Mucosa of gallbladder (tissue), 1 donor: ENCODE measurements around the gene DPRX. TPM values are rescaled to one million over a fixed set of nuclear protein-coding genes. Genes with fewer than 3 reads are reported as not detected.

Experiments
- DNase-seq: peaks from one replicate; pipeline ENCODE4 v3.0.0-alpha.2; 2020; ENCODE audit warnings: low spot score
- total RNA-seq: library from RNA; stranded (reverse); gene quantifications from one replicate; pipeline ENCODE4 v1.2.1, GENCODE V29; 2021
- donor health status: DM: no; HTN: no; CAD: no.

The DPRX gene
- not detected for total RNA-seq

GRCh38 chr19:53631949-53632407 lies at the start of gene DPRX:
Gene DPRX, plus strand, starts transcription at chr19:53631999. Its CDS starts 108 bp downstream, at chr19:53632107.
- no peak for DNase-seq

GRCh38 chr19:53583181-53583580 lies 48.6 kb upstream of the DPRX start:
- DNase-seq = no peak

GRCh38 chr19:53586277-53586691 lies 45.5 kb upstream of the DPRX start:
- DNase-seq = no peak

DNA sequence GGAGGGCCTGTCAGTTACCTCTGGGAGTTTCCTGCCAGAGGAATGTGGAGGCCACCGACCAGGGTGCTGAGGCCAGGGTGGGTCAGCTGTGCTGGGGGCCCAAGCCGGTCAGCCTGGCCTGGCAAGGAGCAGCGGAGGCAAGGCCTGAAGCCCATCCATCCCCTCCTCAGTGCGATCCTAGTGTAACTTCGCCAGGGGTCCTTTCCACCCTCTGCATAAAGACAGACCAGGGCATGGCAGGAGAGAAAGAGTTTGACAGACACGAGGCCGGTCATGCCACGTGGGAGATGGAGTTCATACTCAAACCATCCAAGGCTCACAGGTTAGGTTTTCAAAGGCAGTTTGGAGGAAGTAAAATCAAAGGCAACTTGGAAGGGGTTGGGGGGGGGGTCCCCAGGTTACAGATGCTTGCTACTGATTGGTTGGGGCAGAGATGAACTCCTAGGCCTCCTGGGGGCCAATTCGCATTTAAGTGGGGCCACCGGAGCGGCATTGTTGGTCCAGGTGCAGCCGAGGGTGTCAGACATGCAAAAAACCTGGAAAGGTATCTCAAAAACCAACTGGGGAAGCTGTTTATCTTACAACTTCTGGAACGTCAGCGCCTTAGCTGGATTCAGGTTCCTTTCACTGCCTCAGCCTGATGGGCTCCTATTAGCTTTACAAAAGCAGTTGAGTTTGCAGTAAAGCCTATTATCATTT lies 36.8 kb upstream of the DPRX start:
- no peak for DNase-seq

DNA sequence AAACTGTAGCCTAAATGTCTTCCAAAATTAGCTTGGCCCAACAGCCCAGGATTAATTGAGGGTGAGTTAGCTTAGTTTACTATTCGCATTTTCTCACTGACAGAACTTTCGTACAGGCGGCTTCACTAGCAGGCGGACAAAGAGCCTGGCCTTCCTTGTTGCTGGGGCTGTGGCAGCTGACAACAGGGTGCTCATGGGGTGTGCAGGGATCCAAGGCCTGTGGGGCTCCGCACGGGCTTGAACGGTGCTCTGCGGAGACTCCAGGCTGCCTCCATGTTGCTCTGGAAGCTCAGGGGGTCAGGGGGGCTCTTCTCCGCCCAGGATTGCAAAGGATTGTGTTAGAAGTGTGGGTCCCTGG lies 36.3 kb upstream of the DPRX start:
- DNase-seq = no peak

- DNase-seq = no peak
Observed at GRCh38 chr19:53596056-53596455, 35.7 kb upstream of the DPRX start.

- DNase-seq = no peak
Observed at GRCh38 chr19:53597023-53597422, 34.8 kb upstream of the DPRX start.

DNA sequence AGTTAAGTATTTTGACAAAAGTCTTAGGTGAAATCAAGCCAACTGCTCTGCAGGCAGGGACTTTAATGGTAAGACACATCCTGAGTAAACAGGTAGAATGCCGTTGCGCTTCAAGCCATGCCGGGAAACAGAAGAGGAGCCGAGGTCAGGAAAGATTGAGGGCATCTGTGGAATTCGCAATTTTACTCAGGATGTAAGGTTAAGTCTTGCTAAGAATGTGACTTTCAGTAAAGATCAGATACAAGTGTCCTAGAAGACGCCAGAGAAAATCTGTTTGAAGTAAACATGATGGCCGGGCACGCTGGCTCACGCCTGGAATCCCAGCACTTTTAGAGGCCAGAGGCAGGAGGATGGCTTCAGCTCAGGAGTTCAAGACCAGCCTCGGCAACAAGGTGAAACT lies 33.4 kb upstream of the DPRX start:
- DNase-seq = no peak

DNA sequence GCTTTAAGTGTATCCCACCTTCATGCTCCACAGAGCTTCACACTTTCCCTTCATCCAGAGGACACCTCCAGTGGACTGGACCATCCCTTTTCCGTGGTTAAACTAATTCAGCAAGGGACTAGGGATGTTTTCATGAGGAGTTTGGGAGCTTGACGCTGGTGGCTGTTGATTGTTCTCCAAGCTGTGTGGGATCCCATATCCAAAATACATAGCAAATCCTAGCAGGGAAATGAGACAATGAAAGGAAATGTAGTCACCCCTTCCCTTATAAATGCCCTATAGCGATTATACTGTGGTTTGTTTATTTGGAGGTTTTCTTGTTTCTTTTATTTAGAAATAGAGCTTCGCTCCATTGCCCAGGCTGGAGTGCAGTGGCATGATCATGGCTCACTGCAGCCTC lies 31.6 kb upstream of the DPRX start:
- DNase-seq = no peak

DNA sequence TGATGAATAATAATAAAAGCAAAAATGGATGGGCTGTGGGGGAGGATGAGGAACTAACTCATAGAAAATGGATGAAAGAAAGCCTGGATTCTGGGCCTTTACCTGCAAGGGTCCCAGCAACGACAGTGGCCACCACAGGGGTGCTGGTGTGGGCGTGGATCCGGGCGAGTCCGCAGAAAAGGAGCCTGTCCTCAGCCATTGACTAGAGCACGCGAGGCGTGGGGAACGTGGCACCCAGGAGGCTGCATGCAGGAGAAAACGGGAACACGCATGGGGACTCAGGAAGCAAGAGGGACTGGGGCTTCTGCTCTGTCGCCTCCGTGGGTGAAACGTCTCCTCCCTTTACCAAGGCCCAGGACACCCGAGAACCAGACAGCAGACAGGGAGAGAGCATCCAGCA lies 25.8 kb upstream of the DPRX start:
- DNase-seq = no peak

- no peak for DNase-seq
Observed at GRCh38 chr19:53608381-53608780, 23.4 kb upstream of the DPRX start.

DNA sequence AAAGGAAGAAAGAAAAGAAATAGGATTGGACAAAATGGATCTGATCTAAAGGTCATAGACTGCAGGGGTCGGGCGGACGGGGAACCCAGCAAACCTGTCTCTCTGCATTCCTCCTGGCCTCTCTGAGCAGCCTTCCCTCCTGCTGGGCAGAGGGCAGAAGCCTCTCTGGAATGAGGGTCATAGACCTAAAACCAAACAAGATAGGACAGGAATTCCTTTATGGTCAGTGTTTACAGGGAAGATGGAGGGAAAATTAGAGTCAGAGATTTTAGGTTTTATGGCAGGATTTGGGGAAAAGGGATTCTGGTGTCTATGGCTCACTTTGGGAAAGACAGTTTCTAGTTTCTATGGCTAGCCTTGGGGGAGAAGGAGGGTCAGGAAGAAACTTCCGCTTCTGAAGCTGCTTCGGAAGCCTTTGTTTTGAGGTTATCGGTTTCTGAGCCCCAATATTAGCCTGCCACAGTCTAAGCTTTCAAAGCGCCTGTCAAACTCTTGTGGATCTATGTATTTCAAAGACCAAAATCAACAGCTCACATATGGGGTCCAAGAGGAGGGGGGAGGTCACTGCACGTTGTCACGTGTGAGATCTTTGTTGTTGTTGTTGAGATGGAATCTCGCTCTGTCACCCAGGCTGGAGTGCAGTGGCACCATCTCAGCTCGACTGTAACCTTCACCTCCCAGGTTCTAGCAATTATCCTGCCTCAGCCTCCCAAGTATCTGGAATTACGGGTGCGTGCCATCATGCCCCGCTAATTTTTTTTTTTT lies 18.9 kb upstream of the DPRX start:
- DNase-seq = no peak

DNA sequence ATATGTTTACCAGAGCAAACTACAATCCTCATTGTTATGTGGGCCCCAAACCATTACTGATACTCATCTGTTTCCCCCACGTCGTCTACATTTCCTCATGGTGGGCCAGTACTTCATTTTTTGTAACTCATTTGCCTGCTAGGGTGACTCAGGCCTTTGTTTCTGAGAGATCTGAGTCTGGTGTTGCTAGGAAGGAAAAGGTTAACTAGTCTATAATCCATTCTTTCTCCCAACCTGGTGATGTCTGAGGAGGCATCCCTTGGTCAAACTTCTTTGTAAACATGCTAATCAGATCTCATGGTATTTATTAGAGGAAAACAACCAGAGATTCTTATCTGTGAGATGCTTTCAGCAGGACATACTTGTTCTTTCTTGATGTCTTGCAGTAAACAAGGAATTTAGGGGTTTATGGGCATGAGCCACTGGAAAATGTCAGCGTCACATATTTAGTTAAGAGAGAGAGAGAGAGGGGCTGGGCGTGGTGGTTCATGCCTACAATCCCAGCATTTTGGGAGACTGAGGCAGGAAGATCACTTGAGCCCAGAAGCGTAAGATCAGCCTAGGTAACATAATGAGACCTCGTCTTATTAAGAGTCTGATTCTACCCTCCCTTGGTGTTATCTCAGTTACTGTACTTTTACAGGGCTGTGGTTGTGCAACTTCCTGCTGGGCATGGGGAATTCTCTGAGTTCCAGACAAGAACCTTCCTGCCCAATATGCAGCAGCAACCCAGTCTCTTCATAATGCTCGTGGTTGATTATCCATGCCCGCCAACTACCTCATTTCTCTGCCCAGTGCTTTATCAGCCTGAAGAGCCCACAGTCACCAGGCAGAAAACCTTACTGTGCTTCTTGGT lies 9.7 kb upstream of the DPRX start:
- no peak for DNase-seq

- no peak for DNase-seq
Observed at GRCh38 chr19:53624771-53625545, 6.8 kb upstream of the DPRX start.

GRCh38 chr19:53626486-53626885 lies 5.3 kb upstream of the DPRX start:
- no peak for DNase-seq

- no peak for DNase-seq
Observed at GRCh38 chr19:53626976-53627375, 4.8 kb upstream of the DPRX start.

GRCh38 chr19:53634768-53635167 lies 3.0 kb downstream of the DPRX start:
- DNase-seq = no peak

GRCh38 chr19:53639471-53639870 lies 7.7 kb downstream of the DPRX start:
- DNase-seq = no peak

GRCh38 chr19:53642381-53643099 lies 10.7 kb downstream of the DPRX start:
- no peak for DNase-seq

GRCh38 chr19:53644061-53644816 lies 12.4 kb downstream of the DPRX start:
- no peak for DNase-seq
